Activated T-cell treated with anti-CD3 and anti-CD28 coated beads, Interleukin-2, amount 50 U/mL, for 24 hours (primary cell): ENCODE results near the gene BMP6.
"Not testable (repeated sequence)": the region's sequence is repeated elsewhere in the genome, so short reads cannot be mapped to it uniquely, and the experiment has no call there.

Source experiments
- DNase-seq: peaks from one replicate; pipeline ENCODE4 v3.0.0-alpha.2; 2020
- H3K27ac Mint-ChIP-seq: 2 replicates; pipeline ENCODE4 v1.8.0; 2020; ENCODE audit warnings: mild to moderate bottlenecking, mixed read lengths
- H3K27me3 Mint-ChIP-seq: 2 replicates; pipeline ENCODE4 v1.8.0; 2020; ENCODE audit warnings: mixed read lengths
- H3K36me3 Mint-ChIP-seq: 2 replicates; pipeline ENCODE4 v1.8.0; 2020; ENCODE audit warnings: low read depth, mixed read lengths
- H3K4me1 Mint-ChIP-seq: 2 replicates; pipeline ENCODE4 v1.8.0; 2020; ENCODE audit warnings: low read depth, mixed read lengths
- H3K4me3 Mint-ChIP-seq: 2 replicates; pipeline ENCODE4 v1.8.0; 2020; ENCODE audit warnings: mild to moderate bottlenecking, moderate library complexity, mixed read lengths
- H3K9me3 Mint-ChIP-seq: 2 replicates; pipeline ENCODE4 v1.8.0; 2020; ENCODE audit warnings: mixed read lengths

Gene BMP6

DNA sequence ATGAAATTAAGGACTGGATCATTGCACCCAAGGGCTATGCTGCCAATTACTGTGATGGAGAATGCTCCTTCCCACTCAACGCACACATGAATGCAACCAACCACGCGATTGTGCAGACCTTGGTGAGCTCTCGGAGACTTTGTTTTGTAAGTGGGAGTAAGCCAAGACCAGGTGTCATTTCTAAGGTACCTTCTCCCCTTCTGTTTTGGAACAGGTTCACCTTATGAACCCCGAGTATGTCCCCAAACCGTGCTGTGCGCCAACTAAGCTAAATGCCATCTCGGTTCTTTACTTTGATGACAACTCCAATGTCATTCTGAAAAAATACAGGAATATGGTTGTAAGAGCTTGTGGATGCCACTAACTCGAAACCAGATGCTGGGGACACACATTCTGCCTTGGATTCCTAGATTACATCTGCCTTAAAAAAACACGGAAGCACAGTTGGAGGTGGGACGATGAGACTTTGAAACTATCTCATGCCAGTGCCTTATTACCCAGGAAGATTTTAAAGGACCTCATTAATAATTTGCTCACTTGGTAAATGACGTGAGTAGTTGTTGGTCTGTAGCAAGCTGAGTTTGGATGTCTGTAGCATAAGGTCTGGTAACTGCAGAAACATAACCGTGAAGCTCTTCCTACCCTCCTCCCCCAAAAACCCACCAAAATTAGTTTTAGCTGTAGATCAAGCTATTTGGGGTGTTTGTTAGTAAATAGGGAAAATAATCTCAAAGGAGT is 154.2 kb downstream of the BMP6 start:
- Mint-ChIP-seq H3K4me1 (no peaks in the 10 kb centered on the region), H3K27ac (no peak overlapping the region), H3K4me3 (no peak overlapping the region), H3K27me3 (no peaks in the 10 kb centered on the region), H3K36me3 (peaks cover 56% of the 10 kb centered on the region), H3K9me3 (no peaks in the 10 kb centered on the region)
- no peak for DNase-seq

DNA sequence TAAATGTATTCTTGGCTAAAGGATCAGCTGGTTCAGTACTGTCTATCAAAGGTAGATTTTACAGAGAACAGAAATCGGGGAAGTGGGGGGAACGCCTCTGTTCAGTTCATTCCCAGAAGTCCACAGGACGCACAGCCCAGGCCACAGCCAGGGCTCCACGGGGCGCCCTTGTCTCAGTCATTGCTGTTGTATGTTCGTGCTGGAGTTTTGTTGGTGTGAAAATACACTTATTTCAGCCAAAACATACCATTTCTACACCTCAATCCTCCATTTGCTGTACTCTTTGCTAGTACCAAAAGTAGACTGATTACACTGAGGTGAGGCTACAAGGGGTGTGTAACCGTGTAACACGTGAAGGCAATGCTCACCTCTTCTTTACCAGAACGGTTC is 154.8 kb downstream of the BMP6 start:
- no peak for DNase-seq
- Mint-ChIP-seq H3K4me1 (no peaks in the 10 kb centered on the region), H3K27ac (no peak overlapping the region), H3K36me3 (peaks cover 61% of the 10 kb centered on the region), H3K27me3 (no peaks in the 10 kb centered on the region), H3K4me3 (no peak overlapping the region), H3K9me3 (no peaks in the 10 kb centered on the region)

DNA sequence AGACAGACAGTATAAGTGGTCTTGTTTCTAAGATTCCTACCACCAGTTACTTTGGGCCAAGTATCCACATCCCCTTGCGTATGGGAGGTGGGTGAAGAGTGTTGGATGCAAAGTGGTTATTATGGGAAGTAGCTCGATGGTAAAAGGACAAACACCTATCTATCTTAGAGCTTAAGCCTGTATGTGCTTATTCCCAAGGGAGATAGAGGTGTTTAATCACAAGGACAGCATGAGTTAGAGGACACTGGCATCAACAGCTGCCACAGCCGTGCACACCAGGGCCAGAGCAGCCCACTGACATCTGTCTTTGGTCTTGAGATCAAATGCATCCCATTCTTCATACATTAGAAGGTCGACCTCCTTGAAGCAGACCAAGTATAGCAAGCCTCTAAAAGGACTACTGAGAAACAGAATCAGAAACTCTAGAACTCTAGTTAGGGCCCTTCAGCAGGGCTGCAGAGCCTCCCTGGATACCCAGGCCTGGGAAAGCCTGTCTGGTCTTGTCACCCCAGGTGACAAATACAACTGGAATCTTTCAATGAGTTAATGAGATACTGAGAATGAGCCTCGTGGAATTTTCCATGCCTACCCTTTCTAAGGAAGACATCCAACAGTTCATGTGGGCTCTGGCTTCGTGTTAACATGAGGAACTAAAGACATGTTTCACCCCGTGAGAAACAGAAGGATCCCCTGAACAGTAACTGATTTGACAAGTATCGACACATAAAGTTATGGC is 156.0 kb downstream of the BMP6 start:
- no peaks in the 10 kb centered on the region for H3K27me3 Mint-ChIP-seq
- H3K36me3 Mint-ChIP-seq = peaks cover 74% of the 10 kb centered on the region
- H3K9me3 Mint-ChIP-seq = no peaks in the 10 kb centered on the region
- H3K4me1 Mint-ChIP-seq = no peaks in the 10 kb centered on the region
- no peak overlapping the region for H3K4me3 Mint-ChIP-seq
- DNase-seq = no peak
- no peak overlapping the region for H3K27ac Mint-ChIP-seq

DNA sequence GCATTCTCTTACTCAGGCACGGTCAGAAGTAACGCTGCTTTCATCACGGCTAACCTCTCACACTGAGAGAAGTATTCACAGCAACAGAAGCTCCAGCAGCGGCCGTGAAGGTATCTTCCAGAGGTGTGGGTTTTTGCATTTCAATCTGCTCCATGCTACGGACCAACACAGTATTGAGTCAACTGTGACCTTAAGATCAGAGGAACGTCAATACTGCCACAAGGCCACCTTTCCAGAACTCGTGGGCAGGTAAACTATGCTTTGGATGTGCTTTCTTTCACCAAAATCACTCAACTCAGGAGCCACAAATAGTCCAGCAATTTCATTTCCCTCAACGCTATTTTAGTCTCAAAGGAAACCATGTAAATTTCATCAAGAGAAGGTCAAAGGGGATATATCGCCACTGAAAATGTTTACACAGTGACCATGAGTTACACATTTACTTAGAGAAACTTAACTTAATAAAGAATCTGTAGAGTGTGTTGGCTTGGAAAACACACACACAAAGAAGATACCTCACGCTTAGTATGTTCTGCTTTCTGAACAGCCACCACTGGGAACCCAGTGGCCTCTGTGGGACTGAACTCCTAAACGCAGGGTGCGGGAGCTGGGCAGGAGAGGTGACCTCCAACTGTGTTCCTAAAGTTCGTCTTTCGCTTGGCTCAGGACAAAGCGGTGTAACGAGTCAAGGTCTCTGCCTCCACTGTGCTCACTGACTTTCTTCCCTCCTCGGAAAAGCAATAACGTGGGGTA is 156.8 kb downstream of the BMP6 start:
- Mint-ChIP-seq H3K4me1 (no peaks in the 10 kb centered on the region), H3K9me3 (no peaks in the 10 kb centered on the region), H3K4me3 (no peak overlapping the region), H3K36me3 (peaks cover 81% of the 10 kb centered on the region), H3K27me3 (no peaks in the 10 kb centered on the region), H3K27ac (no peak overlapping the region)
- no peak for DNase-seq

DNA sequence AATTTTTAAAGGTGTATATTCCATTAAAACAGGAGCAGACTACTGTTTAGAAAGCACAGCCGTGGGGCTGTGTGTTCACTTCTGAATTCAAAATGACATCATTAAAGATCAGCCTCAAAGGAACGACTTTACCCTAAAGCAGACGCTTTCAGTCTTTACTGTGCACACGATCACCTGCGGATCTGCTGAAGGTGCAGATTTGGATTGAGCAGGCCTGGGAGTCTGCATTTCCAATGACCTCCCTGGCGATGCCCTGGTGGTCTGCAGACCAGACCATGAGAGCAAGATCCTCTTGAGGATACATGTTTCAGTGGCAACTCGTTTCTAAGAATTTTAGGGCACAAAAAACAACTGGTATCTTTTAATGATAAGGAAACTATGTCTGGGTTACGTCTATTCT is 157.5 kb downstream of the BMP6 start:
- no peak for DNase-seq
- no peaks in the 10 kb centered on the region for H3K9me3 Mint-ChIP-seq
- no peaks in the 10 kb centered on the region for H3K4me1 Mint-ChIP-seq
- H3K36me3 Mint-ChIP-seq = peaks cover 88% of the 10 kb centered on the region
- H3K4me3 Mint-ChIP-seq = no peak overlapping the region
- H3K27me3 Mint-ChIP-seq = no peaks in the 10 kb centered on the region
- H3K27ac Mint-ChIP-seq = no peak overlapping the region

DNA sequence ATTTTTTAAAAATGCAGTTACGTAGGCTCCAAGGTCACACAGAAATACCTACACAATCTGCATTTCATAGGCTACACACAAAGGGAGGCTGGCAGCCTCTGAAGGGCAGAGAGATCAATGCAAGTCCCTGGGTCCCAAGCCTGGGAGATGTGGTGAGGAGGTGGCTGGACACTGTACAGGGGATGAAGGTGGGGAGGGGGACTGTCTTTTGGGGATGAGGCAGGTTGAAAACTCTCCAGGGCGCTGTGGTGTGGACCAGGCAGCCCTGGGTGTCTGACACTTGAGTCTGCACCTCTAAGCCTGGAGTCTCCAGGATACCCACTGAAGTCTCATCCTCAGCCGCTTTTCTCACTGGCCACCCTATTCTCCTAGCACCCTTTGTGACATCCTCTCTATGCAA is 160.2 kb downstream of the BMP6 start:
- Mint-ChIP-seq H3K4me3 (no peak overlapping the region), H3K9me3 (no peaks in the 10 kb centered on the region), H3K27ac (peak overlapping the region; percentile 24), H3K4me1 (no peaks in the 10 kb centered on the region), H3K36me3 (peaks cover 97% of the 10 kb centered on the region), H3K27me3 (no peaks in the 10 kb centered on the region)
- no peak for DNase-seq

DNA sequence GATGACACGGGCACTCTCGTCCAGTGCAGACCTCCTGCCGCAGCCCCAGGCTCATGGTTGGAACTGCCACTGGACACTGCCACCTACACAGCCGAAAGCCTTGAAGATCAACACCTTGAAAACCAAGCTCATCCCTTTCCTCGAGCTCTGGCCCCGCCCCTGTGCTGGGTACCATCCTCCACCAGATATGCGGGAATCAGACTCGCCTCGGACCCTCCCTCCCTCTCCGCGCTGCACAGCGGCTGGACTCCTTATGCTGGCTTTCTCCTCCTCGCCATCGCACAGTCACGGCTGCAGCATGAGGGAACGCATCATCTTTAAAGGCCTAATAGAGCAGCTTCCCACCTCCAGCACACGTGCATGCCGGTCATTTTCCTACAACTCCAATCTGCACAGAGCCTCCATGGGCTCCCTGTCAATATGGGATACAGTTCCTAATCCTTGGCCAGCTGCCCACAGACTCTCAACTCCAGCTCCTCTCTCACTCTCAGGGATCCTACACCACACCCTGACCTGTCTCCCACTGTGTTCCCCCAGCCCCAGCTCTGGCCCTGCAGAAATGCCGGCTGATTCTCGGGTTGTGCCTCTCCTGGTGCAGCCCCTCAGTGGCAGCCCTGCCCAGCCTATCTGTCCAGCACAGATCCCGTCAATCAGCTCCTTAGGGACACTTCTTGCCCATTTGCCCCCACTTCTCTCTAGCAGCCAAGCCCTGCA is 161.5 kb downstream of the BMP6 start:
- DNase-seq = no peak
- H3K27me3 Mint-ChIP-seq = no peaks in the 10 kb centered on the region
- no peak overlapping the region for H3K27ac Mint-ChIP-seq
- no peak overlapping the region for H3K4me3 Mint-ChIP-seq
- H3K36me3 Mint-ChIP-seq = peaks cover 99% of the 10 kb centered on the region
- no peaks in the 10 kb centered on the region for H3K9me3 Mint-ChIP-seq
- H3K4me1 Mint-ChIP-seq = no peaks in the 10 kb centered on the region

DNA sequence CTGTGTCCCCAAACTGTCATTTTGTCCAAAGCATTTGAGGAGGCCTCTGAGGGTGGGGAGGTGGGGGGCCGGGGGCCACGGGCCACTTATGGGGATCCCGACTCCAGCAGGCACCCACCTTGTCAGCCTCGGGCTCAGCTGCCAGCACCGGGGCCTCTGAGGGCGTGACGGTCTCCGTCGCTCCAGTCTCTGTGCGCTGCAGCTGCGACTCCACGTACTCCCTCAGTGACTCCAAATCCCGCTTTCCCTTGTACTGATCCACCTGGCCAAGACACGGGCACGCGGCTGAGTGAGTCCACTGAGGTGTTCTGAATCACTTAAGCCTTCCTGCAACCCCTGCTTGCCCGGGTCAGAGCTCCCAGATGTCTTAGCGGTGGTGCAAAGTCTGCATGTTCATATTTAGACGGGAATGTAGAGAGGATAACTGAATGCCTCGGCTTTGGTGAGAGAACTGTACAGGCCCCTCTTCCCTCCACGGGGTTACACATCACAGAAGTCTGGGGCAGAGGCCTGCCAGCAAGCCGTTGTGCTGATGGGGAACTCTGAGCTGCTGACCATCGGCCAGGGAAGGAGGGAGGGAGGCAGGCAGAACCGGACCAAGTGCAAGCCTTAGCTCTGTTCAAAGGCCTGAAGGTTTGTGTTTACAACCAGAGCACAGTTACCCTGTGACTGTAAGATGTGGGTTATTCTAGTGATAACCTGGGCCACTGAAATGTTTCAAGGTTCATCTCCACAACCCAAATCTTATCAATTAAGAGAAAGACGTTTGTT is 162.9 kb downstream of the BMP6 start:
- no peaks in the 10 kb centered on the region for H3K9me3 Mint-ChIP-seq
- H3K27ac Mint-ChIP-seq = no peak overlapping the region
- H3K27me3 Mint-ChIP-seq = no peaks in the 10 kb centered on the region
- DNase-seq = no peak
- H3K36me3 Mint-ChIP-seq = peaks cover 99% of the 10 kb centered on the region
- no peak overlapping the region for H3K4me3 Mint-ChIP-seq
- no peaks in the 10 kb centered on the region for H3K4me1 Mint-ChIP-seq

DNA sequence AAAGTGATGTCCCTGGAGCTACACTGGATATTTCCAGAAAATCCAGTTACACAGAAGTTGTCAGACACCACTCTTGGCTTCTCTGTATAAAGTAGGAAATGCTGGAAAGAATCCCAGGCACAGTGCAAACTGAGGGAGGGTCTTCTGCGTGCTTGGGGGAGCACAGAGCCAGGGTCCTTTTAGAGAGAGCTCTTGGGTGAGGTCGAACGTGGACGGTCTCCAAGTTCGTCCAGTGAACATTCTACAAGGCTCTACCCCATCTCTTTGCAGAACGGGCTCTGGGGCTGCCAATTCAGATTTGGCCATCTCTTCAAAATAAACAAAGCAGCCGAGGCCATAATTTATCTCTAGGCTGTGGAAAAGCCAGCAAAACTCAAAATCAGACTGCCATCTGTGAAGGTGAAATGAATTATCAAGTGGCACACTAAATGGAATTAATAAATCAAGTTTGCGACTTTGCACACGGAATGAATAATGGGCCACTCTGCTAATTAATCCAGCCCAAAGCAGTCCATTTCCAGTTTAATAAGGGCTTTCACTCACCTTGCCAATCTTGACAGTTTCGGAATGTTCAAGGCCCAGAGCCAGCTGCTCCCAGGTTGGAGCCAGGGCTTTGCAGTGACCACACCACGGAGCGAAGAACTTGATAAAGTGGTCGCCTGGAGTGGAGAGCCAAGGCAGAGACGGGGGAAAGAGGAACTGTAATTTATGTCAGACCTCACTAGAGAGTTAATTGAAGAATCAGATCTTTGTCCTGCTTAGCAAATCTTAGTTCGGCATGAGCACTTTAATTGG is 165.4 kb downstream of the BMP6 start:
- Mint-ChIP-seq H3K36me3 (peaks cover 99% of the 10 kb centered on the region), H3K27ac (no peak overlapping the region)

DNA sequence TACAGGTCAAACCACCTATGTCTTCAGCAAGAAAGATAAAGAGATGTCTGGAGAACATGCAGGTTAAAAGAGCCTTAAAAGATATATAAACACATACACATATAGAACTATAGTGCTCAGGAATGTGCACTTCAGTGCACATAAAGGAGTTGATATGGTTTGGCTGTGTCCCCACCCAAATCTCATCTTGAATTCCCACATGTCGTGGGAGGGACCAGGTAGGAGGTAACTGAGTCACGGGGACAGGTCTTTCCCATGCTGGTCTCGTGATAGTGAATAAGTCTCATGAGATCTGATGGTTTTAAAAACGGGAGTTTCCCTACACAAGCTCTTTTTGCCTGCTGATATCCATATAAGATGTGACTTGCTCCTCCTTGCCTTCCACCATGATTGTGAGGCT is 166.5 kb downstream of the BMP6 start:
- not testable (repeated sequence) for H3K4me1 Mint-ChIP-seq, H3K4me3 Mint-ChIP-seq, H3K27ac Mint-ChIP-seq, H3K9me3 Mint-ChIP-seq, H3K27me3 Mint-ChIP-seq, DNase-seq
- peaks cover 99% of the 10 kb centered on the region for H3K36me3 Mint-ChIP-seq

More for the DNA sequence above, 165.4 kb downstream of the BMP6 start:
- DNase-seq = no peak
- Mint-ChIP-seq H3K4me3 (no peak overlapping the region), H3K4me1 (no peaks in the 10 kb centered on the region), H3K9me3 (no peaks in the 10 kb centered on the region), H3K27me3 (no peaks in the 10 kb centered on the region)

DNA sequence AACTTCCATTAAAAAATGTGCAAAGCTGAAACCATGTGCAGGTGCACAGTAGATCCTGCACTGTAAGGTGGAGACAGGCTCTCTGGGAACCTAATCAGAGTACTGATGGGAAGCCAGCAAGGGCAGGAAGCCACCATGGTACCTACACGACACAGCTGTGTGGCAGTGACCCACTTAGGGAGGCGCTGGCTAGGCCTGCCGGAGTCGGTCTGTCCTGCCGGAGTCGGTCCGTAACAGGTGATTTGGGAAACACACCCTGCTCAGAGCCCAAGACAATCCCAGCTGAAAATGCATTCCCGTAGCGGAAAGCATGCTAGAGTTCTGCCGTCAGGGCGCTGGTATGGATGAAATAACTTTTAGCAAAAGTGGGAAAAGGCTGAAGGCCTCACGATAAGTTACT is 167.4 kb downstream of the BMP6 start:
- Mint-ChIP-seq H3K36me3 (peaks cover 99% of the 10 kb centered on the region), H3K27me3 (no peaks in the 10 kb centered on the region), H3K4me1 (peaks cover 2% of the 10 kb centered on the region), H3K27ac (no peak overlapping the region), H3K9me3 (no peaks in the 10 kb centered on the region), H3K4me3 (no peak overlapping the region)
- no peak for DNase-seq

DNA sequence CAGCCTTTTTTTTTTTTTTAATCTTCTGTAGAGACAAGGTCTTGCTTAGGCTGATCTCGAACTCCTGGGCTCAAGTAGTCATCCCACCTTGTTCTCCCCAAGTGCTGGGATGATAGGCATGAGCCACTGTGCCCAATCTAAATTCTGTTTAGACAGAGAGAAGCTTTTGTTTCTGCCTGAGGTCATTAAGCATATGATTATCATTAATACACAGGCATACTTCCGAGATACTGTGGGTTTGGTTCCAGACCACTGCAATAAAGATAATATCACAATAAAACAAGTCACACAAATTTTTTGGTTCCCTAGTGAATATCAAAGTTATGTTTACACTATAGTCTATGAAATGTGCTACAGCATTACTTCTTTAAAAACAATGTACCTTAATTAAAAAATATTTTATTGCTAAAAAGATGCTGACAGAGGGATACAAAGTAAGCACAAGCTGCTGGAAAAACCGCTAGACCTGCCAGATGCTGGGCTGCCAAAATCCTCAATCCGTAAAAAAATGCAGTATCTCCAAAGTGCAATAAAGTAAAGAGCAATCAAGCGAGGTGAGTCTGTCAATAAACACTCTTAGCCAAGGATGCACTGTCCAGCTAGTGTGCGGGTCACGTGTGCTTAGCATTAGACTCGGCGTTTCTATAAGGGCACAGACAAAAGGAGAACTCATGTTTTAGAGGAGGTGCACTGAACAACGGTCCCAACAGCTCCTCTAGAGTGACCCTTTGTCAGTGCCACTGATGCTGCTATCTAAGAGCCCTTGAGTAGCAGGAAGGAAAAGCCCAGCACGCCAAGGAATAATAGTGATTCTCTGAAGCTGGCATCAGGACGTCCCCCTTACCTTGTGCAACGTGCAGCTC is 168.6 kb downstream of the BMP6 start:
- no peak overlapping the region for H3K27ac Mint-ChIP-seq
- no peak for DNase-seq
- peaks cover 3% of the 10 kb centered on the region for H3K4me1 Mint-ChIP-seq
- no peaks in the 10 kb centered on the region for H3K27me3 Mint-ChIP-seq
- peaks cover 99% of the 10 kb centered on the region for H3K36me3 Mint-ChIP-seq
- H3K9me3 Mint-ChIP-seq = no peaks in the 10 kb centered on the region
- no peak overlapping the region for H3K4me3 Mint-ChIP-seq

DNA sequence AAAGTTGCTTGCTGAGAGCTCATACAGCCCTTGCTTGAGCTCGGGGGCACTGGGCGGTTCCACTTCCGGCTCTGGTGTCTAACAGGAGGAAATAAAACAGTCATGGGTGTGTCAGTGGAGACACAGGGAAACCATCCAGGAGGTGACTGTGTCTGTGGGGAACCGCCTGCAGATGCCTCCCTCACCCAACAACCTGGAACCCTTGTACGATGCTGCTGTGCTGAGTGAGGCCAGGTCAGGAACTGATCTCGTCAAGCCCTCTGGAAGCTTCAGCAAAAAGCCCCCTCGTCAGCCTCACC is 169.2 kb downstream of the BMP6 start:
- Mint-ChIP-seq H3K4me1 (peaks cover 3% of the 10 kb centered on the region), H3K27me3 (no peaks in the 10 kb centered on the region), H3K9me3 (no peaks in the 10 kb centered on the region), H3K4me3 (no peak overlapping the region), H3K27ac (no peak overlapping the region), H3K36me3 (peaks cover 99% of the 10 kb centered on the region)
- DNase-seq = no peak
